ENCODE data around the gene C9orf85.

DNA sequence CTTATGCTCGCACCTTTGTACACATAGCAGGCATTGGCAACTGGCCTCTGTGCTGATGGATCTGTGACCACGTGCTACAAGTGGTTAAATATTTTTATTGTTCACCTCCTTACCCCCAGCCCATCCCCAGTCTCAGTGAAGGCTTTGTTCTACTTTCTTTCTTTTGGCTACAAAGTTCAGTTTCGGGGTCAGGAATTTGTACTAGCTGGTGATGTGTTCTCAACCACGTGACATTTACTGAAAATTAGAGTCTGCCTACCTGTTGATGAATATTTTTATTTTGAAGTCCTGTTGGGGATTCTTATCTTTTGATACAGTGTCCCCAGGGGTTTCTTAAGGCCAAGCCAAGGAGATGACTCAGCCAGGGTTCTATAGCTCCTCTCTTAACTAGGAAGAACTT lies 101.2 kb downstream of the C9orf85 start:
- TF ChIP-seq POLR2AphosphoS5 (IDR thresholded peaks at IDR 0.05; ENCODE audit: low read depth, low read length) (no peak), EP300 (IDR thresholded peaks at IDR 0.05; ENCODE audit: borderline replicate concordance in 1 of 2, low read depth in 2 of 2, low read length in 2 of 2) (no peak), GABPA (IDR thresholded peaks at IDR 0.05; ENCODE audit: borderline replicate concordance, insufficient read depth, low read length) (no peak), KDM5A (IDR thresholded peaks at IDR 0.05; ENCODE audit: low read length) (no peak), CHD2 (IDR thresholded peaks at IDR 0.05; ENCODE audit: low read length) (no peak), YY1 (IDR thresholded peaks at IDR 0.05; ENCODE audit: low read depth, low read length) (no peak), EZH2 (IDR thresholded peaks at IDR 0.05; ENCODE audit: low read depth, low read length, severe bottlenecking) (no peak), KDM4A (IDR thresholded peaks at IDR 0.05; ENCODE audit: low read depth, low read length, severe bottlenecking) (no peak), POLR2A (IDR thresholded peaks at IDR 0.05; ENCODE audit: control extremely low read depth in 1 of 2, low read depth in 2 of 2, low read length in 2 of 2) (no peak), SUZ12 (IDR thresholded peaks at IDR 0.05; ENCODE audit: low read length) (no peak), KDM1A (IDR thresholded peaks at IDR 0.05; ENCODE audit: borderline replicate concordance, low read length) (no peak)
- TF ChIP-seq, protein P1, sequence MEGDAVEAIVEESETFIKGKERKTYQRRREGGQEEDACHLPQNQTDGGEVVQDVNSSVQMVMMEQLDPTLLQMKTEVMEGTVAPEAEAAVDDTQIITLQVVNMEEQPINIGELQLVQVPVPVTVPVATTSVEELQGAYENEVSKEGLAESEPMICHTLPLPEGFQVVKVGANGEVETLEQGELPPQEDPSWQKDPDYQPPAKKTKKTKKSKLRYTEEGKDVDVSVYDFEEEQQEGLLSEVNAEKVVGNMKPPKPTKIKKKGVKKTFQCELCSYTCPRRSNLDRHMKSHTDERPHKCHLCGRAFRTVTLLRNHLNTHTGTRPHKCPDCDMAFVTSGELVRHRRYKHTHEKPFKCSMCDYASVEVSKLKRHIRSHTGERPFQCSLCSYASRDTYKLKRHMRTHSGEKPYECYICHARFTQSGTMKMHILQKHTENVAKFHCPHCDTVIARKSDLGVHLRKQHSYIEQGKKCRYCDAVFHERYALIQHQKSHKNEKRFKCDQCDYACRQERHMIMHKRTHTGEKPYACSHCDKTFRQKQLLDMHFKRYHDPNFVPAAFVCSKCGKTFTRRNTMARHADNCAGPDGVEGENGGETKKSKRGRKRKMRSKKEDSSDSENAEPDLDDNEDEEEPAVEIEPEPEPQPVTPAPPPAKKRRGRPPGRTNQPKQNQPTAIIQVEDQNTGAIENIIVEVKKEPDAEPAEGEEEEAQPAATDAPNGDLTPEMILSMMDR (IDR thresholded peaks at IDR 0.05; ENCODE audit: control extremely low read depth in 1 of 3, insufficient read depth in 1 of 3, low read depth in 1 of 3, low read length in 3 of 3): no peak
